NT2/D1 (cell line): ENCODE data around the gene KIF14.

ENCODE experiments used
- DNase-seq: peaks from one replicate; pipeline ENCODE4 v3.0.0-alpha.2; 2011; ENCODE audit warnings: low read depth, low spot score
- H3K27me3 ChIP-seq: 2 replicates; pipeline ENCODE4 v1.6.0; 2011; ENCODE audit warnings: mild to moderate bottlenecking; ENCODE audit not compliant: insufficient read length, insufficient read depth
- H3K36me3 ChIP-seq: 2 replicates; pipeline ENCODE4 v1.6.1; 2011; ENCODE audit warnings: mild to moderate bottlenecking, low read length, mixed read lengths; ENCODE audit not compliant: insufficient read depth, insufficient read length
- H3K4me1 ChIP-seq: 2 replicates; pipeline ENCODE4 v1.5.1; 2011; ENCODE audit not compliant: insufficient read depth, insufficient read length
- H3K4me3 ChIP-seq: 2 replicates; pipeline ENCODE4 v1.5.1; 2011; ENCODE audit warnings: low read depth; ENCODE audit not compliant: insufficient read length
- H3K9ac ChIP-seq: 2 replicates; pipeline ENCODE4 v1.6.0; 2011; ENCODE audit warnings: low read depth; ENCODE audit not compliant: insufficient read length
- H3K9me3 ChIP-seq: 2 replicates; pipeline ENCODE4 v1.5.1; 2011; ENCODE audit warnings: mild to moderate bottlenecking, low read length; ENCODE audit not compliant: insufficient read depth
- SUZ12 ChIP-seq: IDR thresholded peaks from 2 replicates; pipeline ENCODE4 v1.6.1; 2011; ENCODE audit not compliant: insufficient read length, insufficient read depth; ENCODE audit errors: extremely low read depth
- YY1 ChIP-seq: IDR thresholded peaks from 2 replicates; pipeline ENCODE4 v1.6.1; 2011; ENCODE audit not compliant: insufficient read length, insufficient read depth
- ZNF274 ChIP-seq: IDR thresholded peaks from 2 replicates; pipeline ENCODE4 v1.6.1; 2011; ENCODE audit warnings: mild to moderate bottlenecking, low read depth, low read length

KIF14 gene

GRCh38 chr1:200505257-200505656 lies 115.3 kb downstream of the KIF14 start:
- no peak for DNase-seq
- no peak for TF ChIP-seq ZNF274
- TF ChIP-seq YY1, result no peak
- no peak for TF ChIP-seq SUZ12
- Histone ChIP-seq H3K9me3 (no peaks in the 10 kb centered on the region), H3K4me3 (no peak overlapping the region), H3K9ac (no peak overlapping the region), H3K4me1 (no peaks in the 10 kb centered on the region), H3K36me3 (no peaks in the 10 kb centered on the region), H3K27me3 (no peaks in the 10 kb centered on the region)
